Endothelial cell (in vitro differentiated cells): ENCODE results near the gene TMEM178A. TPM values are rescaled to one million over a fixed set of nuclear protein-coding genes. Genes with fewer than 3 reads are reported as not detected.
"Not testable (repeated sequence)": the region's sequence is repeated elsewhere in the genome, so short reads cannot be mapped to it uniquely, and the experiment has no call there.

Experiments
- DNase-seq: peaks from one replicate; pipeline ENCODE4 v3.0.0; 2021; ENCODE audit warnings: low spot score
- H3K27ac Mint-ChIP-seq: one replicate; pipeline ENCODE4 v1.8.0; 2021; ENCODE audit warnings: mixed read lengths, inconsistent platforms; ENCODE audit not compliant: unreplicated experiment
- H3K27me3 Mint-ChIP-seq: one replicate; pipeline ENCODE4 v1.8.0; 2021; ENCODE audit warnings: mild to moderate bottlenecking, moderate library complexity, mixed read lengths, inconsistent platforms; ENCODE audit not compliant: unreplicated experiment
- H3K36me3 Mint-ChIP-seq: one replicate; pipeline ENCODE4 v1.8.0; 2021; ENCODE audit warnings: mild to moderate bottlenecking, low read depth, mixed read lengths, inconsistent platforms; ENCODE audit not compliant: unreplicated experiment
- H3K4me1 Mint-ChIP-seq: one replicate; pipeline ENCODE4 v1.8.0; 2021; ENCODE audit warnings: mild to moderate bottlenecking, mixed read lengths, inconsistent platforms; ENCODE audit not compliant: unreplicated experiment
- H3K4me3 Mint-ChIP-seq: one replicate; pipeline ENCODE4 v1.8.0; 2021; ENCODE audit warnings: mild to moderate bottlenecking, mixed read lengths, inconsistent platforms; ENCODE audit not compliant: unreplicated experiment
- H3K9me3 Mint-ChIP-seq: one replicate; pipeline ENCODE4 v1.8.0; 2021; ENCODE audit warnings: mixed read lengths, inconsistent platforms; ENCODE audit not compliant: unreplicated experiment
- CTCF ChIP-seq: fragments of 200-600 bp; sonication (generic); IDR thresholded peaks from one replicate; pipeline ENCODE4 v1.5.0; 2021; ENCODE audit warnings: antibody characterized with exemption; ENCODE audit not compliant: unreplicated experiment
- total RNA-seq: library from RNA; stranded (reverse); fragmentation: NEBNext Ultra II Directional; extraction: Animal tissue kit (Norgen Biotek cat#: 25700); gene quantifications from one replicate; pipeline ENCODE4 v1.2.1, GENCODE V29; 2021; ENCODE audit not compliant: unreplicated experiment

Gene TMEM178A
- total RNA-seq, 1 donor from 2014 or later: 4.8 TPM

- H3K4me1 Mint-ChIP-seq: peaks cover 3% of the 10 kb centered on the region
- H3K27ac Mint-ChIP-seq: no peak overlapping the region
- TF ChIP-seq CTCF: no peak
- H3K9me3 Mint-ChIP-seq: no peaks in the 10 kb centered on the region
- no peaks in the 10 kb centered on the region for H3K36me3 Mint-ChIP-seq
- no peak overlapping the region for H3K4me3 Mint-ChIP-seq
- DNase-seq: no peak
- peaks cover 1% of the 10 kb centered on the region for H3K27me3 Mint-ChIP-seq
Measured at GRCh38 chr2:39724828-39725144, 59.1 kb downstream of the TMEM178A start.

- Mint-ChIP-seq H3K4me3 (no peak overlapping the region), H3K27me3 (peaks cover 1% of the 10 kb centered on the region), H3K27ac (no peak overlapping the region), H3K4me1 (peaks cover 3% of the 10 kb centered on the region), H3K36me3 (no peaks in the 10 kb centered on the region), H3K9me3 (no peaks in the 10 kb centered on the region)
- TF ChIP-seq CTCF: no peak
- no peak for DNase-seq
Measured at GRCh38 chr2:39725401-39725800, 59.7 kb downstream of the TMEM178A start.

DNA sequence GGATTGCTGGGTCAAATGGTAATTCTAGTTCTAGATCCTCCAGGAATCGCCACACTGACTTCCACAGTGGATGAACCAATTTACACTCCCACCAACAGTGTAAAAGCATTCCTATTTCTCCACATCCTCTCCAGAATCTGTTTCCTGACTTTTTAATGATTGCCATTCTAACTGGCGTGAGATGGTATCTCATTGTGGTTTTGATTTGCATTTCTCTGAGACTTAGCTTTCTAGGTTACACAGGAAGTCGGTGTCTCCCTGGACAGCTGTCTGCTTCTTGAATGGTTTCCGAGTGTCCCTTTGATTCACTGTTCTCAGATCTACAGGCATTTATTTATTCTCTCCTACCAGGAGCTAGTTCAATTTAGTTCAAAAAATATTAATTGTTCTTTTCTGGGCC, 62.4 kb downstream of the TMEM178A start:
- H3K27me3 Mint-ChIP-seq, H3K4me1 Mint-ChIP-seq, DNase-seq: not testable (repeated sequence)

GRCh38 chr2:39728941-39729351, 63.2 kb downstream of the TMEM178A start:
- Mint-ChIP-seq H3K4me3 (no peak overlapping the region), H3K36me3 (peaks cover 3% of the 10 kb centered on the region), H3K27me3 (peaks cover 1% of the 10 kb centered on the region), H3K4me1 (peaks cover 3% of the 10 kb centered on the region), H3K27ac (no peak overlapping the region), H3K9me3 (no peaks in the 10 kb centered on the region)
- TF ChIP-seq CTCF: peak; percentile 89
- DNase-seq: peak; percentile 48

More for the DNA sequence above, 62.4 kb downstream of the TMEM178A start:
- not testable (repeated sequence) for H3K4me3 Mint-ChIP-seq, H3K9me3 Mint-ChIP-seq, H3K27ac Mint-ChIP-seq, H3K36me3 Mint-ChIP-seq

DNA sequence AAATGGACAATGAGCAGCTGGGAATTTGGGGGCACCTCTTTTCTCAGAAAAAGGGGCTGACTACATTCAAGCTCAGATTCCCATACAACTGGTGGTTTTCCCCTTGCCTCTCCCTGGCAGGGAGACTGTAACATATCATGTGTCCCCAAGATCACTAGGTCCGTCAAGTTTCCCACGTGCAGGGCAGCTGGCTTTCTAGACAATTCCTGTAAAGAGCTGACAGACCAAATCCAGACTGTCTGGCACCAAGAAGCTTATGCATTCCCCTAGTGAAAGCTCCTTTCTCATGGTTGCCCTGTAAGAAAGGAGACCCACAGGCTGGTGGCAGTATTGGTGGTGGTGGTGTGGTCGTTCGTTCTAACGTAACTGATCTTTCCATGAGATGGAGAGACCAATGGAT, 64.6 kb downstream of the TMEM178A start:
- Mint-ChIP-seq H3K27ac (no peak overlapping the region), H3K36me3 (peaks cover 3% of the 10 kb centered on the region), H3K27me3 (no peaks in the 10 kb centered on the region), H3K4me3 (no peak overlapping the region), H3K9me3 (no peaks in the 10 kb centered on the region), H3K4me1 (peaks cover 3% of the 10 kb centered on the region)
- no peak for TF ChIP-seq CTCF
- DNase-seq: no peak
